HG02943 (cell line): Measurements from ENCODE around the gene TLL1.

Experiments used
- ATAC-seq: cut with Tn5 transposase; IDR thresholded peaks from one replicate; pipeline ENCODE4 v1.9.1; 2021; ENCODE audit warnings: mild to moderate bottlenecking, low read depth, moderate library complexity; ENCODE audit not compliant: unreplicated experiment

Gene TLL1

GRCh38 chr4:166042510-166043055, 169.5 kb downstream of the TLL1 start:
- ATAC-seq: no peak

- no peak for ATAC-seq
Observed at GRCh38 chr4:166043801-166044200, 170.8 kb downstream of the TLL1 start.

GRCh38 chr4:166044871-166045270, 171.8 kb downstream of the TLL1 start:
- ATAC-seq: no peak

- no peak for ATAC-seq
Observed at GRCh38 chr4:166045457-166045856, 172.4 kb downstream of the TLL1 start.

- no peak for ATAC-seq
Observed at GRCh38 chr4:166049036-166049435, 176.0 kb downstream of the TLL1 start.

GRCh38 chr4:166064721-166065120, 191.7 kb downstream of the TLL1 start:
- no peak for ATAC-seq

GRCh38 chr4:166065324-166065723, 192.3 kb downstream of the TLL1 start:
- no peak for ATAC-seq

GRCh38 chr4:166066936-166067335, 193.9 kb downstream of the TLL1 start:
- no peak for ATAC-seq

GRCh38 chr4:166067915-166068314, 194.9 kb downstream of the TLL1 start:
- ATAC-seq: no peak

GRCh38 chr4:166073783-166074182, 200.7 kb downstream of the TLL1 start:
- no peak for ATAC-seq

- no peak for ATAC-seq
Observed at GRCh38 chr4:166075599-166075998, 202.6 kb downstream of the TLL1 start.

GRCh38 chr4:166077782-166078181, 204.7 kb downstream of the TLL1 start:
- ATAC-seq: no peak

- ATAC-seq: no peak
Observed at GRCh38 chr4:166078383-166078782, 205.3 kb downstream of the TLL1 start.

- no peak for ATAC-seq
Observed at GRCh38 chr4:166078955-166079354, 205.9 kb downstream of the TLL1 start.

GRCh38 chr4:166087569-166087968, 214.5 kb downstream of the TLL1 start:
- no peak for ATAC-seq

- ATAC-seq: no peak
Observed at GRCh38 chr4:166088576-166088975, 215.5 kb downstream of the TLL1 start.

- ATAC-seq: no peak
Observed at GRCh38 chr4:166091146-166091545, 218.1 kb downstream of the TLL1 start.

- ATAC-seq: peak; percentile 61
Observed at GRCh38 chr4:166091912-166092510, 219.0 kb downstream of the TLL1 start.

- no peak for ATAC-seq
Observed at GRCh38 chr4:166092797-166093290, 219.8 kb downstream of the TLL1 start.

- ATAC-seq: no peak
Observed at GRCh38 chr4:166104623-166105022, 231.6 kb downstream of the TLL1 start.

- no peak for ATAC-seq
Observed at GRCh38 chr4:166121897-166122296, 248.9 kb downstream of the TLL1 start.

GRCh38 chr4:166123546-166123945, 250.5 kb downstream of the TLL1 start:
- no peak for ATAC-seq
